ENCODE results near the gene TAL2. TPM values are rescaled to one million over a fixed set of nuclear protein-coding genes. Genes with fewer than 3 reads are reported as not detected.

Gene TAL2
- total RNA-seq, 2 experiments from 2014 or later, result not detected

GRCh38 chr9:105696219-105696793 lies 34.0 kb downstream of the TAL2 start:
- no peak overlapping the region for H3K27ac ChIP-seq (ENCODE audit: low read depth, low read length, poor library complexity, severe bottlenecking)

GRCh38 chr9:105697871-105698270 lies 35.6 kb downstream of the TAL2 start:
- peaks cover 24% of the 10 kb centered on the region for H3K4me1 ChIP-seq (ENCODE audit: insufficient read depth, low read length, poor library complexity, severe bottlenecking)
- H3K4me2 ChIP-seq (ENCODE audit: low read length), result no peak overlapping the region
- H3K4me3 ChIP-seq (ENCODE audit: low read depth, low read length, poor library complexity, severe bottlenecking), result no peak overlapping the region
- BruUV-seq (replicated peaks), result no TSS peak
- no peak for DNase-seq (ENCODE audit: low spot score)
- CTCF ChIA-PET (ENCODE audit: unreplicated experiment), result no interaction called here
- H3K36me3 ChIP-seq (ENCODE audit: insufficient read depth, low read length), result no peaks in the 10 kb centered on the region
- intact Hi-C loops (cut with micrococcal nuclease; ENCODE audit: unreplicated experiment), result loop anchor here (5.0 to 10.0 kb wide), 2 partner anchors 141 to 953 kb away; partner anchors contain the start of genes FKTN and NIPSNAP3A
- POLR2A ChIA-PET, result interaction anchor here (0.5 kb wide), 1 partner anchor 148 kb away, joined by 4 read pairs; no protein-coding TSS in a partner anchor
- peaks cover 18% of the 10 kb centered on the region; the same call in 1 of the 2 replicates for H4K20me1 ChIP-seq (ENCODE audit: insufficient read depth, low read length)
- H3K9me2 ChIP-seq (ENCODE audit: insufficient read depth, low read length), result no peaks in the 10 kb centered on the region
- peaks cover 27% of the 10 kb centered on the region for H3K79me2 ChIP-seq (ENCODE audit: insufficient read depth, low read depth, low read length)
- no peaks in the 10 kb centered on the region for H3K9me3 ChIP-seq (ENCODE audit: low read length)
- no peak overlapping the region for H3K27ac ChIP-seq (ENCODE audit: low read depth, low read length, poor library complexity, severe bottlenecking)
- TF ChIP-seq EZH2phosphoT487 (IDR thresholded peaks at IDR 0.05; ENCODE audit: borderline replicate concordance, low read depth, low read length), result no peak
- no peak for TF ChIP-seq CTCF (conservative IDR thresholded peaks at IDR 0.05; ENCODE audit: low read length)
- no peak overlapping the region for H2AFZ ChIP-seq (ENCODE audit: low read length)

More at GRCh38 chr9:105696219-105696793, 34.0 kb downstream of the TAL2 start:
- peaks cover 27% of the 10 kb centered on the region for H3K79me2 ChIP-seq (ENCODE audit: insufficient read depth, low read depth, low read length)
- no peaks in the 10 kb centered on the region for H3K36me3 ChIP-seq (ENCODE audit: insufficient read depth, low read length)
- DNase-seq (ENCODE audit: low spot score), result no peak
- CTCF ChIA-PET (ENCODE audit: unreplicated experiment), result no interaction called here
- H4K20me1 ChIP-seq (ENCODE audit: insufficient read depth, low read length), result peaks cover 18% of the 10 kb centered on the region; the same call in 1 of the 2 replicates
- no peak for TF ChIP-seq EZH2phosphoT487 (IDR thresholded peaks at IDR 0.05; ENCODE audit: borderline replicate concordance, low read depth, low read length)
- no peak for TF ChIP-seq CTCF (conservative IDR thresholded peaks at IDR 0.05; ENCODE audit: low read length)
- H3K9me3 ChIP-seq (ENCODE audit: low read length), result no peaks in the 10 kb centered on the region
- H3K4me2 ChIP-seq (ENCODE audit: low read length), result no peak overlapping the region
- no peak overlapping the region for H2AFZ ChIP-seq (ENCODE audit: low read length)
- H3K4me1 ChIP-seq (ENCODE audit: insufficient read depth, low read length, poor library complexity, severe bottlenecking), result peaks cover 24% of the 10 kb centered on the region
- H3K9me2 ChIP-seq (ENCODE audit: insufficient read depth, low read length), result no peaks in the 10 kb centered on the region
- POLR2A ChIA-PET, result interaction anchor here (0.7 to 1.0 kb wide), 2 partner anchors 22 to 62 kb away, joined by 3 read pairs; no protein-coding TSS in a partner anchor
- intact Hi-C loops (cut with micrococcal nuclease; ENCODE audit: unreplicated experiment), result loop anchor here (5.0 to 10.0 kb wide), 2 partner anchors 139 to 952 kb away; partner anchors contain the start of genes FKTN and NIPSNAP3A
- BruUV-seq (replicated peaks), result TSS peak; percentile 40
- no peak overlapping the region for H3K4me3 ChIP-seq (ENCODE audit: low read depth, low read length, poor library complexity, severe bottlenecking)

GRCh38 chr9:105698348-105698870 lies 36.2 kb downstream of the TAL2 start:
- Histone ChIP-seq H3K36me3 (ENCODE audit: insufficient read depth, low read length) (no peaks in the 10 kb centered on the region), H3K79me2 (ENCODE audit: insufficient read depth, low read depth, low read length) (peaks cover 27% of the 10 kb centered on the region), H3K4me2 (ENCODE audit: low read length) (no peak overlapping the region), H3K27ac (ENCODE audit: low read depth, low read length, poor library complexity, severe bottlenecking) (no peak overlapping the region), H3K4me1 (ENCODE audit: insufficient read depth, low read length, poor library complexity, severe bottlenecking) (peaks cover 18% of the 10 kb centered on the region), H4K20me1 (ENCODE audit: insufficient read depth, low read length) (peaks cover 18% of the 10 kb centered on the region; the same call in 1 of the 2 replicates), H3K4me3 (ENCODE audit: low read depth, low read length, poor library complexity, severe bottlenecking) (no peak overlapping the region), H2AFZ (ENCODE audit: low read length) (no peak overlapping the region), H3K9me3 (ENCODE audit: low read length) (no peaks in the 10 kb centered on the region), H3K9me2 (ENCODE audit: insufficient read depth, low read length) (no peaks in the 10 kb centered on the region)
- TF ChIP-seq CTCF (conservative IDR thresholded peaks at IDR 0.05; ENCODE audit: low read length), result no peak
- TF ChIP-seq EZH2phosphoT487 (IDR thresholded peaks at IDR 0.05; ENCODE audit: borderline replicate concordance, low read depth, low read length), result no peak
- no peak for DNase-seq (ENCODE audit: low spot score)
- intact Hi-C loops (cut with micrococcal nuclease; ENCODE audit: unreplicated experiment), result loop anchor here (5.0 to 10.0 kb wide), 2 partner anchors 141 to 954 kb away; partner anchors contain the start of genes FKTN and NIPSNAP3A
- no TSS peak for BruUV-seq (replicated peaks)
- POLR2A ChIA-PET, result interaction anchor here (0.5 kb wide), 1 partner anchor 147 kb away, joined by 4 read pairs; no protein-coding TSS in a partner anchor
- CTCF ChIA-PET (ENCODE audit: unreplicated experiment), result no interaction called here

Measured in OCI-LY7 (cell line).